ENCODE measurements around the gene ATG2A.

- peak in 1 of 6 experiments; percentile 5 for TF ChIP-seq CTCF (IDR thresholded peaks at IDR 0.05)
- no peak for TF ChIP-seq POLR2A (IDR thresholded peaks at IDR 0.05)
Observed at GRCh38 chr11:64924910-64925284, 7.9 kb upstream of the ATG2A start.

All from adrenal gland (tissue), 5 donors.